ENCODE results near the gene TRDN.

TRDN gene

GRCh38 chr6:123418071-123418470, 218.7 kb downstream of the TRDN start:
- no peak for FAIRE-seq
- no peak for DNase-seq (ENCODE audit: insufficient read length, low spot score)

GRCh38 chr6:123417535-123417934, 219.2 kb downstream of the TRDN start:
- FAIRE-seq: no peak

GRCh38 chr6:123415844-123416468, 220.8 kb downstream of the TRDN start:
- FAIRE-seq (peak; percentile 8), DNase-seq (ENCODE audit: insufficient read length, low spot score) (peak; percentile 2)

More at GRCh38 chr6:123417535-123417934, 219.2 kb downstream of the TRDN start:
- no peak for DNase-seq (ENCODE audit: insufficient read length, low spot score)

GRCh38 chr6:123404975-123405374, 231.8 kb downstream of the TRDN start:
- DNase-seq (ENCODE audit: insufficient read length, low spot score): no peak
- FAIRE-seq: no peak

- no peak for FAIRE-seq
These were observed 234.7 kb downstream of the TRDN start for GRCh38 chr6:123402052-123402451.

GRCh38 chr6:123398072-123398471, 238.7 kb downstream of the TRDN start:
- no peak for DNase-seq (ENCODE audit: insufficient read length, low spot score)
- no peak for FAIRE-seq

More at GRCh38 chr6:123402052-123402451, 234.7 kb downstream of the TRDN start:
- DNase-seq (ENCODE audit: insufficient read length, low spot score): no peak

GRCh38 chr6:123393331-123393730, 243.4 kb downstream of the TRDN start:
- DNase-seq (ENCODE audit: insufficient read length, low spot score): no peak
- FAIRE-seq: no peak

GRCh38 chr6:123383718-123384117, 253.0 kb downstream of the TRDN start:
- no peak for FAIRE-seq
- DNase-seq (ENCODE audit: insufficient read length, low spot score): no peak

GRCh38 chr6:123380257-123380656, 256.5 kb downstream of the TRDN start:
- FAIRE-seq (no peak), DNase-seq (ENCODE audit: insufficient read length, low spot score) (no peak)

- no peak for FAIRE-seq
- no peak for DNase-seq (ENCODE audit: insufficient read length, low spot score)
These were observed 264.0 kb downstream of the TRDN start for GRCh38 chr6:123372737-123373136.

- DNase-seq (ENCODE audit: insufficient read length, low spot score) (no peak), FAIRE-seq (no peak)
These were observed 272.8 kb downstream of the TRDN start for GRCh38 chr6:123363912-123364311.

GRCh38 chr6:123360359-123360758, 276.4 kb downstream of the TRDN start:
- no peak for DNase-seq (ENCODE audit: insufficient read length, low spot score)
- no peak for FAIRE-seq

- no peak for FAIRE-seq
- DNase-seq (ENCODE audit: insufficient read length, low spot score): no peak
These were observed 284.0 kb downstream of the TRDN start for GRCh38 chr6:123352705-123353104.

GRCh38 chr6:123352279-123352678, 284.5 kb downstream of the TRDN start:
- FAIRE-seq: no peak
- DNase-seq (ENCODE audit: insufficient read length, low spot score): no peak

GRCh38 chr6:123343836-123344235, 292.9 kb downstream of the TRDN start:
- DNase-seq (ENCODE audit: insufficient read length, low spot score) (no peak), FAIRE-seq (no peak)

GRCh38 chr6:123338394-123338793, 298.4 kb downstream of the TRDN start:
- DNase-seq (ENCODE audit: insufficient read length, low spot score) (no peak), FAIRE-seq (no peak)

GRCh38 chr6:123333000-123333756, 303.6 kb downstream of the TRDN start:
- DNase-seq (ENCODE audit: insufficient read length, low spot score): no peak
- FAIRE-seq: no peak

GRCh38 chr6:123332070-123332469, 304.7 kb downstream of the TRDN start:
- no peak for DNase-seq (ENCODE audit: insufficient read length, low spot score)
- no peak for FAIRE-seq

- DNase-seq (ENCODE audit: insufficient read length, low spot score): no peak
- FAIRE-seq: no peak
These were observed 307.4 kb downstream of the TRDN start for GRCh38 chr6:123329337-123329736.

GRCh38 chr6:123323452-123324329, 313.1 kb downstream of the TRDN start:
- DNase-seq (ENCODE audit: insufficient read length, low spot score) (no peak), FAIRE-seq (no peak)

GRCh38 chr6:123321020-123321419, 315.7 kb downstream of the TRDN start:
- no peak for DNase-seq (ENCODE audit: insufficient read length, low spot score)

More at GRCh38 chr6:123321020-123321419, 315.7 kb downstream of the TRDN start:
- no peak for FAIRE-seq
